UCSD-AML1 (cell line): Measurements from ENCODE around the gene METAP2.
"Not testable (repeated sequence)": the region's sequence is repeated elsewhere in the genome, so short reads cannot be mapped to it uniquely, and the experiment has no call there.

Experiments used
- DNase-seq: peaks from one replicate; lab custom pipeline; 2025; ENCODE audit not compliant: unreplicated experiment; lab: John Stamatoyannopoulos, UW

The METAP2 gene

GRCh38 chr12:95462081-95462480, 11.9 kb upstream of the METAP2 start:
- DNase-seq: no peak

- DNase-seq: no peak
Measured at GRCh38 chr12:95462551-95462950, 11.4 kb upstream of the METAP2 start.

GRCh38 chr12:95463050-95463449, 10.9 kb upstream of the METAP2 start:
- no peak for DNase-seq

GRCh38 chr12:95463776-95464175, 10.2 kb upstream of the METAP2 start:
- not testable (repeated sequence) for DNase-seq

GRCh38 chr12:95465275-95465674, 8.7 kb upstream of the METAP2 start:
- DNase-seq: no peak

GRCh38 chr12:95470300-95470699, 3.7 kb upstream of the METAP2 start:
- DNase-seq: no peak

GRCh38 chr12:95473231-95473883, 595 bp upstream of the METAP2 start:
- no peak for DNase-seq

GRCh38 chr12:95474660-95474958, 657 bp downstream of the METAP2 start:
- DNase-seq: no peak

- DNase-seq: no peak
Measured at GRCh38 chr12:95480230-95480629, 6.3 kb downstream of the METAP2 start.

- no peak for DNase-seq
Measured at GRCh38 chr12:95481072-95481471, 7.1 kb downstream of the METAP2 start.

GRCh38 chr12:95481888-95482287, 7.9 kb downstream of the METAP2 start:
- no peak for DNase-seq

GRCh38 chr12:95482564-95482963, 8.6 kb downstream of the METAP2 start:
- DNase-seq: not testable (repeated sequence)

- DNase-seq: no peak
Measured at GRCh38 chr12:95484524-95484923, 10.6 kb downstream of the METAP2 start.

- DNase-seq: no peak
Measured at GRCh38 chr12:95487024-95487423, 13.1 kb downstream of the METAP2 start.

GRCh38 chr12:95492462-95492861, 18.5 kb downstream of the METAP2 start:
- DNase-seq: no peak

- no peak for DNase-seq
Measured at GRCh38 chr12:95494888-95495287, 20.9 kb downstream of the METAP2 start.

GRCh38 chr12:95495433-95495832, 21.5 kb downstream of the METAP2 start:
- DNase-seq: no peak

- no peak for DNase-seq
Measured at GRCh38 chr12:95497031-95497430, 23.1 kb downstream of the METAP2 start.

GRCh38 chr12:95498968-95499367, 25.0 kb downstream of the METAP2 start:
- DNase-seq: no peak

- no peak for DNase-seq
Measured at GRCh38 chr12:95499772-95500171, 25.8 kb downstream of the METAP2 start.

GRCh38 chr12:95504140-95504539, 30.2 kb downstream of the METAP2 start:
- no peak for DNase-seq

- DNase-seq: no peak
Measured at GRCh38 chr12:95505039-95505438, 31.1 kb downstream of the METAP2 start.

GRCh38 chr12:95506707-95507523, 33.0 kb downstream of the METAP2 start:
- DNase-seq: no peak
